GM21367 (cell line): ENCODE results near the gene SLC5A1.

Experiments
- ATAC-seq: cut with Tn5 transposase; IDR thresholded peaks from one replicate; pipeline ENCODE4 v1.9.1; 2021; ENCODE audit not compliant: unreplicated experiment

SLC5A1 gene

DNA sequence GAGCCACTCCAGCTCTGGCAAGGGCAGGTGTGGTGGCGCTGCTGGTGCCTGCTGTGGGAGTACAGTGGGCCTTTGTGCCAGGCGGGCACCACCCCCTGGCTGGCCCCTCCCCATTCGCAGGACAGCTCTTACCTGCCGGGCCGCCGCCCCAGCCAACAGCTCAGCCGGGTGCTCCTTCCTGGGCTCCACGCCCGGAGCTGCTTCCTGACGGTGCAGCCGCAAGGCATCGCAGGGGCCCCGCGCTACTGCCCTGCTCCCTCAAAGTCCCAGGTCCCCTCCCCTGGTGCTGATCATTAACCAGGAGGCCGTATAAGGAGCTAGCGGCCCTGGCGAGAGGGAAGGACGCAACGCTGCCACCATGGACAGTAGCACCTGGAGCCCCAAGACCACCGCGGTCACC, at the start of gene SLC5A1:
Gene SLC5A1 (plus strand): TSS at position 338 of the 400 bp plus-strand sequence. CDS start 21 bp downstream, at position 359.
- ATAC-seq, result no peak

DNA sequence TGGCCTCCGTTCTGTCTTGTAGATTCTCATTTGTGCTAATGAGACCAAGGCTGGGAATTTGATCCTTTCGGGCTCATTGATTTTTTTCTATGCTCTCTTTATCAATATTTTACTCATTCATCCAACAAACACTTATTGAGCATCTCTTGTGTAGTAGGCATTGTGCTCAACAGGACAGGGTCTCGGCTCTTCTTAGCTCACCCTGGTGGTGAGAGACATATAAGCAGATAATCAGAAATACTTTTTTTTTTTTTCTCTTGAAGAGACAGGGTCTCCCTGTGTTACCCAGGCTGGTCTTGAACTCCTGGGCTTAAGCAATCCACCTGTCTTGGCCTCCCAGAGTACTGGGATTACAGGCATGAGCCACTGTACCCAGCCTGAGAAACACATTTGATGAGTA, 48.0 kb upstream of the SLC5A1 start:
- ATAC-seq, result no peak

- no peak for ATAC-seq
Measured at GRCh38 chr22:31995807-31996206, 47.3 kb upstream of the SLC5A1 start.

DNA sequence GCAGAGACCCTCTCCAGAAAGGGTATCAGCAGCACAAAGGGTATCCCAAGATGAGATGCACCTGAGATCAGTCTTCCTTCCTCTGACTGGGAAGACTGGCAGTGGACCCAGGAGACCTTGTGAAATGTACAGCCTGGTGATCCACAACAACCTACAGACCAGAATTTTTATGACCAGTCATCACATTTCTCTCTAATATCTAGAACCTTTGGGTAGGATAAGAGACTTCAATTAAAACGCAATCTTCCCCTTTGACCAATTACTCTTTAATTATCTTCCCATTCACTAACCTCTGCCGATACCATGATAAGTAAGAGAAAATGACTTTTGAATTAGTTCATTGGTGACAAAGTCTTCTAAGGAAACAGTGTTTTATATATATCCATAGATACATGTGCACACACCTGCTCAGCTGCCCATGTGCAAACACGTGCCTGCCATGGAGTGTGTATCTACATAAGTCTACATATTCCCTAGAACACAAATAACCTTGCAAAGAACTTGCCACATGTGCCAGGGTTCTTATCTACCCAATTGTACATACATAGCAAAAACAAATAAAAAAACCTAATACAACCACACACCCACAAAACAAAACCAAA, 44.2 kb upstream of the SLC5A1 start:
- ATAC-seq, result no peak

- no peak for ATAC-seq
Measured at GRCh38 chr22:32000181-32000580, 42.9 kb upstream of the SLC5A1 start.

- no peak for ATAC-seq
Measured at GRCh38 chr22:32005453-32005852, 37.6 kb upstream of the SLC5A1 start.

- ATAC-seq, result no peak
Measured at GRCh38 chr22:32013200-32013599, 29.9 kb upstream of the SLC5A1 start.

DNA sequence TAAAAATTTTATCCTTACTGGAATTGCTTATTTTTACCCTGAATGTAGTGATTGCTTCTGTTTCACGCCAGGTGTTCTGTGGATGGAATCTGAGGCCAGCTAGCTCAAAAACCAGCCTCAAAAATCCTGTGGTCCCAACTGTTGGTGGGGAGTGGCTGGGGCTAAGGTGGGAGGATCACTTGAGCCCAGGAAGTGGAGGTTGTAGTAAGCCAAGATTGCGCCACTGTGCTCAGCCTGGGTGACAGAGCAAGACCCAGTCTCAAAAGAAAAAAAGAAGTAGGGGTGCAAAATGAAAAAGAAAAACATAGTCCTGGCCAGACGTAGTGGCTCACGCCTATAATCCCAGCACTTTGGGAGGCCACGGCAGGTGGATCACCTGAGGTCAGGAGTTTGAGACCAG, 27.0 kb upstream of the SLC5A1 start:
- ATAC-seq, result no peak

DNA sequence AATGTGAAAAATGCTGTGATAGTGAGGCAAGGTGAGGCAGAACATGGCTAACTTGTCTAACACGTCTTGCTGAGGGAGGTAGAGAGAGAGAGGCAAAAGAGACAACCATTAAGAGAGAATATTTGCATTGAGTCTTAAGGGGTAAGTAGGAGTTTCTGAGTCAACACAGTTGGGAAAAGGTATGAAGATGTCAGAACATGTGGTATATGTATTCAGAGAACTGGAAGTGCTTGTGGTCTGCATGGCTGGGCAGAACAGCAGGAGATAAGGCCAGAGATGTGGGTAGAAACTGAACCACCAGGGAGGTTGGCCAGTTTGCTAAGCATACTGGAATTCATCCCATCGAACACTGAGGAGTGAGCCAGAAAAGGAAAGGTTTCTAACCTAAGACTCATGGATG, 25.0 kb upstream of the SLC5A1 start:
- no peak for ATAC-seq

- ATAC-seq, result no peak
Measured at GRCh38 chr22:32020117-32020516, 22.9 kb upstream of the SLC5A1 start.

GRCh38 chr22:32021716-32022115, 21.3 kb upstream of the SLC5A1 start:
- ATAC-seq, result no peak

DNA sequence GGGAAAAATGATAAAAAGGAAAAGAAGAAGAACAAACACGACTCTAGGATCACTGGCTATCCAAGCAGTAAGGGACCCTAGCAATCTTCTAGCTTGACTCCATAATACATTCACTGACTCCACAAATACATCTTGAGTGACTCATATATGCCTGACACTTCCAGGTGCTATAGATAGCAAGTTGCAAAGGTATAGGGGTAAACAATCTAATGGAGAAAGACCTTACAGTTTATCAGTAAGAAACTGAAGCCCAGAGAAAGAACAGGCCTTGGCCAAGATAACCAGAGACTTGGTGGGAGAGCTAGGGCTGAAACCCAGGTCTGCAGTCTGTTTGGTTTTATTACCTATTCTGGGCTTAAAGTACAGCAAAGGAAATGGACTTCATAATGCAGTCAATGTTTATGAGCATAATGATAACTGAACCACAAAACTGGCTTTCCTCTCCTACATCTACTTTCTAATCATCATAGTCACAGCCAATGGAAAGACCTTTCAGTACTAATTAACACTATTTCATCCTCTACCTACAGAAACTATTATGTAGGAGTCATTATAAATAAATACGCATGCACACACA, 19.7 kb upstream of the SLC5A1 start:
- ATAC-seq, result no peak

DNA sequence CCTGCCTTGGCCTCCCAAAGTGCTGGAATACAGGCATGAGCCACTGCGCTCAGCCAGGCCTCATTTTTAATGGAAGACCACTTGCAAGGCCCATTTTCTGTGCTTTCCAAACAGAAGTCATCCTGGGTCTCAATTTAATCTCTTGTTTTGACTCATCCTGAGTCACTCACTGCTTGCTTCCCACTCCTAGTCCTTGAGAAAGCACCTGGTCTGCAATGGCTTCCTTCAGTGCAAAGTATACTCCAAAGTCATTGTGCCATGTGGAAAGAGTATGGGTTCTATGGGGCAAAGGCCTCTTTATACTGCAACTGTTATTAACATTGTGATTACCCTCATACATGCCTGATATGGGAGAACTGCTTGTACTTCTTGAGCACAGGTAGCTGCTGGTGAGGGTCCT, 18.3 kb upstream of the SLC5A1 start:
- ATAC-seq, result no peak

- ATAC-seq, result no peak
Measured at GRCh38 chr22:32030518-32031247, 12.4 kb upstream of the SLC5A1 start.

GRCh38 chr22:32031466-32031865, 11.6 kb upstream of the SLC5A1 start:
- ATAC-seq, result no peak

GRCh38 chr22:32034275-32034674, 8.8 kb upstream of the SLC5A1 start:
- no peak for ATAC-seq

- ATAC-seq, result no peak
Measured at GRCh38 chr22:32037236-32037635, 5.8 kb upstream of the SLC5A1 start.

DNA sequence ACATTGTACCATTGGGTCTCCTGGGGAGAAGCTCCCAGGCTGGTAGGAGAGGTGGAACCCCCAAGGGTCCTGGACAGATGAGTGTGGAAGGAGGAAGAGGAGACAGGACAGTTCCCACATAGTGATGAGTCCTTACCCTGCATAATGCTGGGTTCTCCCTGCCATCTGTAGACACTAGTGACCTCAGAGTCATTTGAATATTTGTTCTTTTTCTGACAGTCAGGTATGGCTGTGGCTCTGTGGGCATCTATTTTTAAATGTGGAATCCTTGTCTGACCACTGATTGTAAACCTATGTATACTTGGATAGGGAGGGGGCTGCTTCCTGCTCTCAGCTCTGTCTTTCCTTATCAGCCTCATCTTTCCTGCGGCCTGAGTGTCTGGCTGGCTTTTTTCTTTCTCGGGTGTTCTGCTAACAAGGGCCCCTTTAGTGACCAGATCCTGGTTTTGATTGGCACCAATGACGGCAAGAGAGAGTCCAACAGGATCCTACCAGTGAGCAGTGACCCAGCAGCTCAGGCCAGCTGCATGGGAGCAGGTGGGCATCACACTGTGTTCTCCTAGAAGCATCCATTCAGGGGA, 2.6 kb upstream of the SLC5A1 start:
- no peak for ATAC-seq

GRCh38 chr22:32043391-32043790, 330 bp downstream of the SLC5A1 start:
- ATAC-seq, result no peak

GRCh38 chr22:32044477-32044876, 1.4 kb downstream of the SLC5A1 start:
- no peak for ATAC-seq

GRCh38 chr22:32044913-32045312, 1.9 kb downstream of the SLC5A1 start:
- no peak for ATAC-seq

GRCh38 chr22:32048069-32048468, 5.0 kb downstream of the SLC5A1 start:
- no peak for ATAC-seq
